Bronchial epithelial cell (primary cell): ENCODE measurements around the gene ACP1. TPM values are rescaled to one million over a fixed set of nuclear protein-coding genes. Genes with fewer than 3 reads are reported as not detected.
A peak's percentile ranks its signal among the peaks of the same experiment; 100 is the strongest.
"Not testable (repeated sequence)": the region's sequence is repeated elsewhere in the genome, so short reads cannot be mapped to it uniquely, and the experiment has no call there.

Source experiments
- DNase-seq: peaks from one replicate; pipeline ENCODE4 v3.0.0-alpha.2; 2010; ENCODE audit warnings: low read depth
- FAIRE-seq: peaks from 2 replicates; lab custom pipeline; 2011; peaks lifted over from hg19 to GRCh38; lab: Jason Lieb, UNC
- H3K27me3 ChIP-seq: 2 replicates; pipeline ENCODE4 v1.5.1; 2011; ENCODE audit warnings: low read length; ENCODE audit not compliant: control insufficient read depth, insufficient read depth
- H3K36me3 ChIP-seq: 2 replicates; pipeline ENCODE4 v1.5.1; 2011; ENCODE audit warnings: low read length; ENCODE audit not compliant: control insufficient read depth, insufficient read depth
- H3K4me3 ChIP-seq: 2 replicates; pipeline ENCODE4 v1.5.1; 2011; ENCODE audit warnings: mild to moderate bottlenecking, low read depth, low read length, control low read depth
- total RNA-seq: library from RNA; depleted of rRNA; stranded (reverse); fragments of >200 nt; gene quantifications from 2 replicates; pipeline ENCODE4 v1.2.1, GENCODE V29; 2014
- TF ChIP-seq, protein P1 (sequence below): IDR thresholded peaks from 2 replicates; pipeline ENCODE4 v1.5.1; 2011; ENCODE audit warnings: mild to moderate bottlenecking, moderate library complexity, low read length, control low read depth, inconsistent platforms; ENCODE audit not compliant: insufficient read depth, severe bottlenecking

The ACP1 gene
- total RNA-seq, 1 donor from 2014 or later, result 106 TPM

DNA sequence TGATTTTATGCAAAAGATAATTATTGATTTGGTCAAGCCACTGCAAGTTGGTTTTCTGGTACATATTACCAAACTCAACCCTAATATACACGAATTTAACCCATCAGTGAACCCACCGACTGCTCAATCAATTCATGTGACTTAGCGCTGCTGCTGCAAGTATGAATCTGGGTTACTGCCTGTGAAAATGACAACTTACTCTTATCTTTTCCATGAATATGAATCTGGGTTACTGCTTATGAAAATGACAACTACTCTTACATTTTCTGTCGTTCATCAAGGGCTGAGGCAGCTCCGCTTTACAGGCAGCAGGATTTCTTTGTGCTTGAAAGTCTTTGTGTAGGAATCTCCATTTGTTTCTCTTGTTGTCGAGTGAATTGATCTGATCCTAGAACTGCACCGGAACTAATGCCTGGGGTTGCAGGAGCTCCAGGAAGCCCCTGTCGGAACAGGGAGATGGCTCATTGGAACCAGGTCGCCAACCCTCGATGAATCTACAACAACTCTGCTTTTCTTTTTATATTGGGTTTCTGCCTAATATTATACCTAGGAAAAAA is 45.3 kb downstream of the ACP1 start:
- Histone ChIP-seq H3K27me3 (no peaks in the 10 kb centered on the region), H3K36me3 (no peaks in the 10 kb centered on the region), H3K4me3 (no peak overlapping the region)
- TF ChIP-seq, protein P1, sequence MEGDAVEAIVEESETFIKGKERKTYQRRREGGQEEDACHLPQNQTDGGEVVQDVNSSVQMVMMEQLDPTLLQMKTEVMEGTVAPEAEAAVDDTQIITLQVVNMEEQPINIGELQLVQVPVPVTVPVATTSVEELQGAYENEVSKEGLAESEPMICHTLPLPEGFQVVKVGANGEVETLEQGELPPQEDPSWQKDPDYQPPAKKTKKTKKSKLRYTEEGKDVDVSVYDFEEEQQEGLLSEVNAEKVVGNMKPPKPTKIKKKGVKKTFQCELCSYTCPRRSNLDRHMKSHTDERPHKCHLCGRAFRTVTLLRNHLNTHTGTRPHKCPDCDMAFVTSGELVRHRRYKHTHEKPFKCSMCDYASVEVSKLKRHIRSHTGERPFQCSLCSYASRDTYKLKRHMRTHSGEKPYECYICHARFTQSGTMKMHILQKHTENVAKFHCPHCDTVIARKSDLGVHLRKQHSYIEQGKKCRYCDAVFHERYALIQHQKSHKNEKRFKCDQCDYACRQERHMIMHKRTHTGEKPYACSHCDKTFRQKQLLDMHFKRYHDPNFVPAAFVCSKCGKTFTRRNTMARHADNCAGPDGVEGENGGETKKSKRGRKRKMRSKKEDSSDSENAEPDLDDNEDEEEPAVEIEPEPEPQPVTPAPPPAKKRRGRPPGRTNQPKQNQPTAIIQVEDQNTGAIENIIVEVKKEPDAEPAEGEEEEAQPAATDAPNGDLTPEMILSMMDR, result no peak
- no peak for DNase-seq
- peak; percentile 23 for FAIRE-seq

DNA sequence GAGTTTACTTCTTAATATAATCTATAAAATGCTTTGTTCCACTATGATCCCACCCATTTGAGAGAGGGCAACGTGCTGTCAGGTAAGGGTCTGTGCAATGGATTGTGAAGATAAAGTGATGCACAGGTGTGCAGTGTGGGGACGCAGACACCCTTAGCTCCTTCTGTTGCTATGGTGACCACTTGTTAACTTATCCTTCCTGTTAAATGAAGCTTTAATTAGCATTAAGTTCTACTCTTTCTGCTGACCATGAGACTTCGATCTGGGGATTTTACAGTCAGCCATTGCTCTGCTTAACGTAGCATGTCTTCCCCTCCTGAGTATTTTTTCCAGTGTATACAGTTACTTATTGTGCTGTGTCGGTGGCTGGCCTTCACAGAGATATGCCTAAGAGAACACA is 46.2 kb downstream of the ACP1 start:
- no peak for FAIRE-seq
- H3K36me3 ChIP-seq, result no peaks in the 10 kb centered on the region
- no peaks in the 10 kb centered on the region for H3K27me3 ChIP-seq
- TF ChIP-seq, protein P1, result no peak
- H3K4me3 ChIP-seq, result no peak overlapping the region
- DNase-seq, result no peak

DNA sequence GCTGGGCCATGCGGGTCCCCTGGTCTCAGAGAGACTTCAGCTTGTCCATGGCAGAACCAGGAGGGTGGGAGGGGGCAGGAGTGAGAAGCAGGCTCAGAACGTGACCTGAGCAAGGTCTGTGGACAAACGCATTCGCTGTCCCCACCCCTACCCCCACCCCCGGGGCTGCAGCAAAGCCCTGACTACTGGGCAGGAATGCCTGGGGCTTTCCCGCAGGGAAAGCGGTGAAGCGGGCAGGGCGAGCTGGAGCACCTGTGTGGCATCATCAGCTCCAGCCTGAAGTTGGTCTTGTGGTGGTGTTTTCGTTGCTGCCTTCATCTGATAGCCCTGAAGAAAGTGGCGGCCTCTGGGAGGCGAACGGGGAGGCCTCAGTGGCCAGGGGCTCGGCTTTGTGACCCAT is 49.2 kb downstream of the ACP1 start:
- TF ChIP-seq, protein P1, result no peak
- FAIRE-seq (no peak), DNase-seq (no peak)
- Histone ChIP-seq H3K4me3 (no peak overlapping the region), H3K27me3 (no peaks in the 10 kb centered on the region), H3K36me3 (no peaks in the 10 kb centered on the region)

DNA sequence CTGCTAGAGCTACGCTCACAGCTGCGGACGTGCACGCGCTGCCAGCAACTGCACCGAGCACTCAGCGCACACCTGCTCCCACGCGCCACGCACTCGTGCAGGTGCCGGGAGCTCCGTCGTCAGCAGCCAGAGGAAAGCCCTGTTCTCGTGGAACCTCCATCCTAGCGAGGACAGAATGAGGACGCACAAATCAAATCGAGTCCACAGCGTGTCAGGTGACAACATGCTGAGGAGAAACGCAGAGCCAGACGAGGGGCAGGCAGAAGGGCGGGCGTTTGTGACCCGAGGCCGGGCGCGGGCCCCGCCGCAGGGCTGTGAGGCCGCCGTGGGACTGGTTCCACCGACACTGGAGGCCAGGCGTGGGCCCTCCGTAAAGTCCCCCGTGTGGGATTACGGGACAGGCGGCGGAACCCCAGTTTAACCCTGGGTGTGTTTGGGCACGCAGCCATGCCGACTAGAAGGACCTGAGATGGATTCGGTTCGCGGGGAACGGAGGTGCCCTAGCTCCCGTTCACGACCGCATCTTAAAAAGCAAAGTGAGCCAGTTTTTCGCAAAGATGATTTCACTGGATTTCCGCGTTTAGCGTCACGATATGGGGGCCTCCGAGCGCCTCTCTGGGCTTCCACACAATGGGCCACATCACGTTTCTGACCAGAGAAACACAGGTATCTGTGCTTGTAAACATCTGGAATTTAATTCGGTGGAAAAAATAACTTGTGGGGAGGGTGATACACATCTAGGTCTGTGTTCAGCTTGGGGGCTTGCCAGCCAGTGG is 50.0 kb downstream of the ACP1 start:
- Histone ChIP-seq H3K27me3 (no peaks in the 10 kb centered on the region), H3K4me3 (no peak overlapping the region), H3K36me3 (no peaks in the 10 kb centered on the region)
- FAIRE-seq, result no peak
- TF ChIP-seq, protein P1, result no peak
- no peak for DNase-seq

DNA sequence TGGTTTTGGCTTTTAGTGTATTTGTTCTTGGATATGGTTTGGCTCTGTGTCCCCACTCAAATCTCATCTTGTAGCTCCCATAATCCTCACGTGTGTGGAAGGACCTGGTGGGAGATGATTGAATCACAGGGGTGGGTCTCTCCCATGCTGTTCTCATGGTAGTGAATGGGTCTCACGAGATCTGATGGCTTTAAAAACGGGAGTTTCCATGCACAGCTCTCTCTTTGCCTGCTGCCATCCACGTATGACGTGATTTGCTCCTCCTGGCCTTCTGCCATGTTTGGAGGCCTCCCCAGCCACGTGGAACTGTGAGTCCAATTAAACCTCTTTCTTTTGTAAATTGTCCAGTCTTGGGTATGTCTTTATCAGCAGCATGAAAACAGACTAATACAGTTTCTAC is 51.2 kb downstream of the ACP1 start:
- H3K27me3 ChIP-seq, H3K4me3 ChIP-seq, DNase-seq, H3K36me3 ChIP-seq, FAIRE-seq: not testable (repeated sequence)

DNA sequence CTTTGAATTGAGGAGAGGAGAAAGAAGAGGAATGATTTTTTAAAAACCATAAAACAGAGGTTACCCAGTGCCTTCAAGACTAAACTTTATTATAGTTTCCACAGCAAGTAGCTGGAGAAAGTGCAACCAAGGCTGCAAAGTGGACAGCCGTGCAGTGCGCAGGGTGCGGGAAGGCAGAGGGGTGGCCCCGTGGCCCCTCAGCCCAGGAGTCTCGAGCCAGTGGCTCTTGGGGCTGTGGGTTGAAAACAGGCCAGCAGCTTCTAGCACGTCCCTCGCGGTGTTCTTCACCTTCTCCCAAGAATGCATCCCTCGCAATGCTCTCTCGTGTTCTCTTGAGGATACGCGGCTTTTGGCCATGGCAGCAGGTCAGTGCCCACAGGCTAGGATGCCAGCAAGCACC is 51.6 kb downstream of the ACP1 start:
- Histone ChIP-seq H3K36me3 (no peaks in the 10 kb centered on the region), H3K27me3 (no peaks in the 10 kb centered on the region), H3K4me3 (no peak overlapping the region)
- DNase-seq (no peak), FAIRE-seq (no peak)
- TF ChIP-seq, protein P1, result no peak
